Type B pancreatic cell (in vitro differentiated cells): Measurements from ENCODE around the gene IL10. TPM values are rescaled to one million over a fixed set of nuclear protein-coding genes. Genes with fewer than 3 reads are reported as not detected.

Experiments
- DNase-seq: peaks from one replicate; pipeline ENCODE4 v3.0.0; 2021; ENCODE audit warnings: mixed read lengths; ENCODE audit not compliant: unreplicated experiment; ENCODE audit errors: extremely low spot score
- H3K27ac Mint-ChIP-seq: 2 replicates; pipeline ENCODE4 v1.8.0; 2021; ENCODE audit warnings: mild to moderate bottlenecking, mixed read lengths
- H3K27me3 Mint-ChIP-seq: 2 replicates; pipeline ENCODE4 v1.8.0; 2021; ENCODE audit warnings: mixed read lengths
- H3K36me3 Mint-ChIP-seq: 2 replicates; pipeline ENCODE4 v1.8.0; 2021; ENCODE audit warnings: mixed read lengths
- H3K4me1 Mint-ChIP-seq: one replicate; pipeline ENCODE4 v1.8.0; 2021; ENCODE audit warnings: mixed read lengths; ENCODE audit not compliant: unreplicated experiment
- H3K4me3 Mint-ChIP-seq: 2 replicates; pipeline ENCODE4 v1.8.0; 2021; ENCODE audit warnings: mild to moderate bottlenecking, mixed read lengths
- H3K9me3 Mint-ChIP-seq: 2 replicates; pipeline ENCODE4 v1.8.0; 2021; ENCODE audit warnings: mixed read lengths
- total RNA-seq: library from RNA; stranded (reverse); gene quantifications from 2 replicates; pipeline ENCODE4 v1.2.1, GENCODE V29; 2021; ENCODE audit warnings: low replicate concordance
- TF ChIP-seq, protein P1 (sequence below): fragments of 200-600 bp; sonication (generic); conservative IDR thresholded peaks from 2 replicates; pipeline ENCODE4 v1.5.0; 2021; ENCODE audit warnings: antibody characterized with exemption, mild to moderate bottlenecking

The IL10 gene
- total RNA-seq, 1 donor from 2014 or later: not detected

DNA sequence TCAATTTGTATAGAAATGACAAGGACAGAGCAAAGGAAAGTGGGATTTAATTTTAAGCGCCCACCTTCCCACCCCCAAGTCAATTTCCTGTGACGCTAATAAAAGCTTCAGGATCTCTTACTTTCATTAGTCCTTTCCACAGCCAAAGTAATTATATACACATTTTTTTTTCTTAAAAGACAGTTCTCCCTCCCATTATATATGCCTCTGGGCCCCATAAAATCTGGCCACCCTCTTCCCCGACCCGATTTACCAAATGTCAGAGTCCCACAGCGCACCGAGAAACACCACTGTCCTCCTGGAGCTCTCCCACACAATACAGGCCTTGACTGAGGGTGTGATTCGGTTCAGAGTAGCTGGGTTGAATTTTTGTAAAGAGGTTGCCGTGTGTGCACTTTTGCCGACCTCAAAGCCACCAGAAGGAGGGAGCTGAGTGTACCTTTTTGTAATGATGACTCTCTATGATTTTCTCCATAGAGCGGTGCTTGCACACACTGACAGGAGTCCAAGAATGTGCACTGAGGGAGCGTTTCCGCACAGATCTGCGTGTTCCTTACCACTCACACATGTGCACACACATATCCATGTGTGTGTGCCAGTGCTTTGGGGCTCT, 26.2 kb upstream of the IL10 start:
- no peak for DNase-seq
- no peaks in the 10 kb centered on the region for H3K36me3 Mint-ChIP-seq
- no peaks in the 10 kb centered on the region for H3K4me1 Mint-ChIP-seq
- H3K9me3 Mint-ChIP-seq: no peaks in the 10 kb centered on the region
- no peak overlapping the region for H3K4me3 Mint-ChIP-seq
- TF ChIP-seq, protein P1, sequence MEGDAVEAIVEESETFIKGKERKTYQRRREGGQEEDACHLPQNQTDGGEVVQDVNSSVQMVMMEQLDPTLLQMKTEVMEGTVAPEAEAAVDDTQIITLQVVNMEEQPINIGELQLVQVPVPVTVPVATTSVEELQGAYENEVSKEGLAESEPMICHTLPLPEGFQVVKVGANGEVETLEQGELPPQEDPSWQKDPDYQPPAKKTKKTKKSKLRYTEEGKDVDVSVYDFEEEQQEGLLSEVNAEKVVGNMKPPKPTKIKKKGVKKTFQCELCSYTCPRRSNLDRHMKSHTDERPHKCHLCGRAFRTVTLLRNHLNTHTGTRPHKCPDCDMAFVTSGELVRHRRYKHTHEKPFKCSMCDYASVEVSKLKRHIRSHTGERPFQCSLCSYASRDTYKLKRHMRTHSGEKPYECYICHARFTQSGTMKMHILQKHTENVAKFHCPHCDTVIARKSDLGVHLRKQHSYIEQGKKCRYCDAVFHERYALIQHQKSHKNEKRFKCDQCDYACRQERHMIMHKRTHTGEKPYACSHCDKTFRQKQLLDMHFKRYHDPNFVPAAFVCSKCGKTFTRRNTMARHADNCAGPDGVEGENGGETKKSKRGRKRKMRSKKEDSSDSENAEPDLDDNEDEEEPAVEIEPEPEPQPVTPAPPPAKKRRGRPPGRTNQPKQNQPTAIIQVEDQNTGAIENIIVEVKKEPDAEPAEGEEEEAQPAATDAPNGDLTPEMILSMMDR: peak; percentile 1
- no peak overlapping the region for H3K27ac Mint-ChIP-seq
- H3K27me3 Mint-ChIP-seq: peaks cover 7% of the 10 kb centered on the region

DNA sequence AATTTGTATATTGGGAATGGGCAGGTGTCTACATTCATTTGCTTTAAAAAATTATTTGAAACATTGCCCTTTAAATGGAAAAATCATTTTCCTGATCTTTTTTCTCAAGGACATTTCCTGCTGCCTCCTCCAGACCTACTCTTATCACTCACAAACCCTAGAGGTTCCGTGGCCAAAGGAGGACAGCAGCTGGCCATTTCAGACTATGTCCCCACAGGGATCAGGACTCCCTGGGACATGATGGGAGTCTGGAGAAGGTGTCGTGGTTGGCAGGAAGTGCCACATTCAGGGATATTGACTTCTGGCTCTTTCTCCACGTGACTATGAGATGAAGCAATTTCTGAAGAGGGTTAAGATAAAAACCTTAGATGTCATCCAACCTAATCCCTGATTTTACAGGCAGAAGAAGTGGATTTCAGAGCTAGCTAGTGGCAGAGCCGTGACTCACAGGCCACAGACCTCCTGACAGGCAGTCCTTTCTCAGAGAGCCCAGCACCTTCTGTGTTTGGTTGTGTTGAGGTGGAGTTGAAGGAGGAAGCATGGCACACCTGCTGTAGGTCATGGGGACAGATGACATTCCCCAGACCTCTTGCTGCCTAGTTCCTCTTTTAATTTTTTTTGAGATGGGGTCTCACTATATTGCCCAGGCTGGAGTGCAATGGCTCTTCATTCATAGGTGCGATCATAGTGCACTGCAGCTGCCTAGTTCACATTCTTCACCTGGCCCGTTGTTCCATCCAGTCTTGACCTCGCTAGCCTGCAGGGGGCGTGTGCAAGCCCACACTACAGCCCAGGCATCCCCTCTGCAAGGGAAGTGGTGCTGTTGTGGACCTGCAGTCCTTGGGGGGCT, 25.5 kb upstream of the IL10 start:
- H3K27me3 Mint-ChIP-seq: peaks cover 7% of the 10 kb centered on the region
- H3K27ac Mint-ChIP-seq: no peak overlapping the region
- DNase-seq: no peak
- no peaks in the 10 kb centered on the region for H3K4me1 Mint-ChIP-seq
- H3K9me3 Mint-ChIP-seq: no peaks in the 10 kb centered on the region
- TF ChIP-seq, protein P1: peak; percentile 68
- no peaks in the 10 kb centered on the region for H3K36me3 Mint-ChIP-seq
- no peak overlapping the region for H3K4me3 Mint-ChIP-seq

DNA sequence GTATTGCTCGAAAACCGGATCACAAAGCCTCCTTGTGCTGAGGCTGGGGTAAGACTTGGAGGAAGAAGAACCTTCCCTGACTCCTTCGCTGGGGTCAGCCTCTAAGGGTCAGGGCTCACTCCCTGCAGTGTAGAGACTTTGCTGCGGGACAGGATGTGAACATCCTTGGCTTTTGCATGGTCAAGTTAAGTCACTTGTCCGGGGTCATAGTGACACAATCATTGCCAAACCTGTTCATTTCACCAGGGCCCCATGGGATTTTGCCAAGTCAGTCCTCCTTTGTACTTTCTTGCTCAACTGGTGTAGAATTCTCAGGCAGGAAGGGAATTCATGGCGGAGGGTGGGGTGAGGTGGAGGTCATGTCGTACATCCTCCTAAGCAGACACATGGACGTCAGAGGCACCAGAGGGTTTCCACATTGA, 24.7 kb upstream of the IL10 start:
- no peaks in the 10 kb centered on the region for H3K9me3 Mint-ChIP-seq
- peaks cover 7% of the 10 kb centered on the region for H3K27me3 Mint-ChIP-seq

DNA sequence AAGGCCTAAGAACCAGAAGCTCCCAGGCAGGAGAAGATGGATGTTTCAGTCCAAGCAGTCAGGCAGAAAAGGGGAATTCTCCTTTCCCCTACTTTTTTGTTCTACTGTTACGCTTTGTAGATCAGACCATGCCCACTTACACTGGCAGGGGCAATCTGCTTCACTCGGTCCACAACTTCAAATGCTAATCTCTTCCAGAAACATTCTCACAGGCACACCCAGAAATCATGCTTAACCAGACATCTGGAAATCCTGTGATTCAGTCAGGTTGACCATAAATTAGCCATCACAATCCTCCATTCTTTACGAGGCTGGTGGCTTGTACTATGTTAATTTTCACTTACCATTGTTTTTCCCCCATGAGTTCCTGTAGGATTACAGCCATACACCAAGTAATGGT, 23.8 kb upstream of the IL10 start:
- H3K9me3 Mint-ChIP-seq: no peaks in the 10 kb centered on the region
- TF ChIP-seq, protein P1: no peak
- H3K36me3 Mint-ChIP-seq: no peaks in the 10 kb centered on the region
- no peak overlapping the region for H3K4me3 Mint-ChIP-seq
- no peak overlapping the region for H3K27ac Mint-ChIP-seq
- no peaks in the 10 kb centered on the region for H3K27me3 Mint-ChIP-seq
- H3K4me1 Mint-ChIP-seq: no peaks in the 10 kb centered on the region
- DNase-seq: no peak

More for the DNA sequence above, 24.7 kb upstream of the IL10 start:
- Mint-ChIP-seq H3K36me3 (no peaks in the 10 kb centered on the region), H3K27ac (no peak overlapping the region), H3K4me1 (no peaks in the 10 kb centered on the region), H3K4me3 (no peak overlapping the region)
- TF ChIP-seq, protein P1: no peak
- DNase-seq: no peak

DNA sequence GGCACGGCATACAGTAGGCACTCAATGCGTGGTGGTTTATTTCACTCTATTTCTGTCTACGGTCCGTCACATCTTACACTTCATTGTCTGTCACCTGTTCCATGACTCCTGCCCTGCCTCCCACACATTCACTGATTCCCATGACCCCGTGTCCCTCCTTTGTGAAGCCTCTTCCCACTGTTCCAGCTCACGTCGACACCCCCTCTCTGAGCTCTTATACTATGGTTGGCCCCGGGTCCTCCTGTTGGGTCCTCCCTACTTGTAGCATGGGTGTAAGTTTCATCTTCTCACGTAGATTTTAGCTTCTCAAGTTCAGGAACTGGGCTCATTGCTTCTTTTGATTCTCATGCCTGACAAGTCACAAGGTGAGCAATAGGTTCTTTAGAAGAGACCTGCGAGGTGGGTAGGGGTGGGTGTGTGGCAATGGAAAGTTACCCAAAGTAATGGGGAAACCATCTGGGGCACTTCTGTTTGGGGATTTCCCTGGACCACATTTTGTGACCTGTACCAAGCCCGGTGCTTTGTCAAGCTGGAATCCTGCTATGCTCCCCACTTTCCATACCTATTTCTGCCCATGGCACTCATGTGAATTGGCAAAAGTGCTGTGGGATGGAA, 22.1 kb upstream of the IL10 start:
- Mint-ChIP-seq H3K27me3 (no peaks in the 10 kb centered on the region), H3K4me3 (no peak overlapping the region), H3K36me3 (no peaks in the 10 kb centered on the region), H3K4me1 (no peaks in the 10 kb centered on the region), H3K27ac (no peak overlapping the region), H3K9me3 (no peaks in the 10 kb centered on the region)
- TF ChIP-seq, protein P1: no peak
- DNase-seq: no peak
